Mesodermal cell (in vitro differentiated cells): ENCODE results near the gene SLC9A7.
A peak's percentile ranks its signal among the peaks of the same experiment; 100 is the strongest.

Experiments
- H3K27ac ChIP-seq: 2 replicates; pipeline ENCODE4 v1.7.0; 2013; ENCODE audit warnings: mild to moderate bottlenecking, low read depth, low read length, moderate library complexity; ENCODE audit not compliant: severe bottlenecking
- H3K36me3 ChIP-seq: 2 replicates; pipeline ENCODE4 v1.7.1; 2013; ENCODE audit warnings: mild to moderate bottlenecking, low read length, moderate library complexity; ENCODE audit not compliant: control insufficient read depth, insufficient read depth
- H3K4me1 ChIP-seq: one replicate; pipeline ENCODE4 v1.7.1; 2013; ENCODE audit warnings: mild to moderate bottlenecking, low read length; ENCODE audit not compliant: insufficient read depth, control insufficient read depth, poor library complexity, severe bottlenecking
- H3K4me3 ChIP-seq: 2 replicates; pipeline ENCODE4 v1.7.0; 2013; ENCODE audit warnings: low read length, control low read depth, mild to moderate bottlenecking; ENCODE audit not compliant: insufficient read depth, poor library complexity, severe bottlenecking; ENCODE audit errors: extremely low read depth
- H3K9me3 ChIP-seq: 2 replicates; pipeline ENCODE4 v1.7.1; 2013; ENCODE audit warnings: mild to moderate bottlenecking, low read length, moderate library complexity; ENCODE audit not compliant: control insufficient read depth
- WGBS, 2 experiments: methylation state at CpG; one replicate each; pipeline ENCODE4 v1.1.5; 2013; ENCODE audit warnings: missing lambda C conversion rate in 2 of 2; ENCODE audit not compliant: insufficient coverage in 2 of 2; 5-methylcytosine and 5-hydroxymethylcytosine counted together

Gene SLC9A7

GRCh38 chrX:46647251-46647650 lies 111.7 kb downstream of the SLC9A7 start:
- 60% methylated on average over 2 of the region's 5 CpGs; no CpG with 5 or more reads in 1 of the 2 experiments for WGBS, 2 experiments

DNA sequence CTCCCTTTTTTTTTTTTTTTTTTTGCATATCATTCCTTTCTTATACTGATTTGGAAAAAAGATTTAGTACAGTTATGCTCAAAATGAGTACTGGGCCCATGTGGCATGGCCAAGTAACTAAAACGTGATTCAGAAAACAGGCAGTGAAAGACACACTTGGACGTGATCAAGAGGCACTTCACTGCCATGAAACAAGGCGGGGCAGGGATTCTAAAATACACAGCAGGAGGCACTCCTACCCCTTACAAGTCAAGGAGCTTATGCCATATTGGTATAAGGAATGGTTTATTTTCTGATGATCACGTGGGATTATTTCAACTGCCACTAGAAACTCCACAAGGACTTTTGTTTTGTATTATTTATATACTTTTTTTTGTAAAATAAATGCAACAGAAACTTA lies 113.3 kb downstream of the SLC9A7 start:
- no peak overlapping the region for H3K27ac ChIP-seq
- H3K36me3 ChIP-seq = no peaks in the 10 kb centered on the region
- no peaks in the 10 kb centered on the region for H3K9me3 ChIP-seq
- no CpG with 5 or more reads among the region's 4 CpGs for WGBS, 2 experiments
- H3K4me3 ChIP-seq = no peak overlapping the region
- peaks cover 11% of the 10 kb centered on the region for H3K4me1 ChIP-seq

More at GRCh38 chrX:46647251-46647650, 111.7 kb downstream of the SLC9A7 start:
- H3K27ac ChIP-seq = no peak overlapping the region
- H3K4me1 ChIP-seq = peaks cover 11% of the 10 kb centered on the region
- H3K36me3 ChIP-seq = no peaks in the 10 kb centered on the region
- no peaks in the 10 kb centered on the region for H3K9me3 ChIP-seq
- no peak overlapping the region for H3K4me3 ChIP-seq

DNA sequence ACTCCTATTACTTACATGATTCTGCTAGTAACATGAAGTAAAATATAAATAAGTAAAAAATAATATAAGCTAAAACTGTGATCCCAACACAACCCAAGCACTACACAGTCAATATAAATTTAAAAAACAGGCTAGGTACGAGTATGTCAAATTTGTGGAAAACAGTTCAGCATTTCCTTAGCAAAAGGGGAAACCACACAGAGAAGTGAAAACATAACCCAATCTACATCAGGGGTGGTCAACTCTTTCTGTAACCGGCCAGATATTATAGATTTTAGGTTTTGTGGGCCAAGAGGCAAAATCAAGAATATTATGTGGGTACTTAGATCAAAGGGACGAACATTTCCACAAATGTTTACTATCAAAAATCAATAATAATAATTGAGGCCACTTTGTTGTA lies 115.3 kb downstream of the SLC9A7 start:
- Histone ChIP-seq H3K4me3 (no peak overlapping the region), H3K4me1 (peaks cover 7% of the 10 kb centered on the region), H3K9me3 (no peaks in the 10 kb centered on the region), H3K27ac (no peak overlapping the region), H3K36me3 (no peaks in the 10 kb centered on the region)
- no CpG with 5 or more reads among the region's 3 CpGs for WGBS, 2 experiments

- H3K4me1 ChIP-seq = no peaks in the 10 kb centered on the region
- no peaks in the 10 kb centered on the region for H3K9me3 ChIP-seq
- no peaks in the 10 kb centered on the region for H3K36me3 ChIP-seq
- no peak overlapping the region for H3K4me3 ChIP-seq
- WGBS, 2 experiments = 58 to 83% methylated on average over 2 of the region's 4 CpGs
- no peak overlapping the region for H3K27ac ChIP-seq
Measured at GRCh38 chrX:46642145-46642544, 116.8 kb downstream of the SLC9A7 start.

- WGBS, 2 experiments = no CpG with 5 or more reads among the region's 2 CpGs
- Histone ChIP-seq H3K27ac (no peak overlapping the region), H3K36me3 (no peaks in the 10 kb centered on the region), H3K9me3 (no peaks in the 10 kb centered on the region), H3K4me3 (no peak overlapping the region), H3K4me1 (no peaks in the 10 kb centered on the region)
Measured at GRCh38 chrX:46637938-46638337, 121.0 kb downstream of the SLC9A7 start.

DNA sequence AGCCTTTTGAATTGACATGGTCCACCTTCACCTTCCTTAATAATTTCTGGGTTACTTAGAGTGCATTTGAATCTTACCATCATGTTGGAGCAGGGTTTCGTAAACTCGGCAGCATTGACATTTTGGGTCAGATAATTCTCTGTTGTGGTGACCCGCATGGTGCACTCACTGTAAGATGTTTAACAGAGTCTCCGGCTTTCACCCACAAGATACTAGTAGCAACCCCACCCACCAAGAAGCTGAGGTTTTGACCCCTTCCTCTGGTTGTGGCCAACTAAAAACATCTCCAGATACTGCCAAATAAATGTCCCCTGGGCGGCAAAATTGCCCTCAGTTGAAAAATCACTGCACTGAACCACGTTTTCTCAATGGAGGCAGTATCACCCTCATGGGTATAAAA lies 122.7 kb downstream of the SLC9A7 start:
- Histone ChIP-seq H3K27ac (no peak overlapping the region), H3K4me1 (no peaks in the 10 kb centered on the region), H3K4me3 (no peak overlapping the region), H3K36me3 (no peaks in the 10 kb centered on the region), H3K9me3 (no peaks in the 10 kb centered on the region)
- WGBS, 2 experiments = no CpG with 5 or more reads among the region's 6 CpGs

DNA sequence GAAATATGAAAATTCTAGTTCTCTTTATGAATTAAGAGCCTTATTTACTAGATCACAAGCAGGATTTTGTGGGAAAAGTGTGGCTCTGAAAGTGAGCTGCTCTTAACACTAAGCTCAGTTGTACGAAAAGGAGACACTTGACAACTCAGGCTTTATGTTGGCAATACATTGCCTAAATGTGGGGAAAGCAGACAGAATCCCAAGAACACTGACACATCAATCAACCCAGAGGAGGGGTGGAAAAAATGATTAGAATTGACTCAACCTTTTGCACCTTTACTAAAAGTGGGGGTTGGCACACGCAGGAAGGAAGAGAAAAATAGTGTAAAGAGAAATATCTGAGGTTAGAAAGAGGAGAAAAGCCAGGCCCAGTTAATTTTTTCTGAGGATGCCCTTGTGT lies 123.7 kb downstream of the SLC9A7 start:
- Histone ChIP-seq H3K4me1 (no peaks in the 10 kb centered on the region), H3K36me3 (no peaks in the 10 kb centered on the region), H3K4me3 (no peak overlapping the region), H3K27ac (no peak overlapping the region), H3K9me3 (no peaks in the 10 kb centered on the region)
- no CpG with 5 or more reads among the region's 2 CpGs for WGBS, 2 experiments

GRCh38 chrX:46634577-46634976 lies 124.3 kb downstream of the SLC9A7 start:
- Histone ChIP-seq H3K4me3 (no peak overlapping the region), H3K4me1 (no peaks in the 10 kb centered on the region), H3K27ac (no peak overlapping the region), H3K36me3 (no peaks in the 10 kb centered on the region), H3K9me3 (no peaks in the 10 kb centered on the region)
- 83% methylated on average over 1 of the region's 3 CpGs; no CpG with 5 or more reads in 1 of the 2 experiments for WGBS, 2 experiments

- WGBS, 2 experiments = 100% methylated on average over 1 of the region's 1 CpG; no CpG with 5 or more reads in 1 of the 2 experiments
- Histone ChIP-seq H3K4me1 (peaks cover 9% of the 10 kb centered on the region), H3K4me3 (no peak overlapping the region), H3K27ac (no peak overlapping the region), H3K9me3 (no peaks in the 10 kb centered on the region), H3K36me3 (no peaks in the 10 kb centered on the region)
Measured at GRCh38 chrX:46630141-46630540, 128.8 kb downstream of the SLC9A7 start.

- Histone ChIP-seq H3K4me1 (peaks cover 9% of the 10 kb centered on the region), H3K4me3 (no peak overlapping the region), H3K9me3 (no peaks in the 10 kb centered on the region), H3K36me3 (no peaks in the 10 kb centered on the region), H3K27ac (peak overlapping the region; percentile 57)
- WGBS, 2 experiments = 0 to 100% methylated on average over 1 to 2 of the region's 6 CpGs
Measured at GRCh38 chrX:46628460-46629371, 130.2 kb downstream of the SLC9A7 start.
